ENCODE data around the gene LRRC23. TPM values are rescaled to one million over a fixed set of nuclear protein-coding genes. Genes with fewer than 3 reads are reported as not detected.

The LRRC23 gene
- polyA plus RNA-seq, 1 of the 3 experiments (the other 2 are of a cell fraction): 11.9 TPM

DNA sequence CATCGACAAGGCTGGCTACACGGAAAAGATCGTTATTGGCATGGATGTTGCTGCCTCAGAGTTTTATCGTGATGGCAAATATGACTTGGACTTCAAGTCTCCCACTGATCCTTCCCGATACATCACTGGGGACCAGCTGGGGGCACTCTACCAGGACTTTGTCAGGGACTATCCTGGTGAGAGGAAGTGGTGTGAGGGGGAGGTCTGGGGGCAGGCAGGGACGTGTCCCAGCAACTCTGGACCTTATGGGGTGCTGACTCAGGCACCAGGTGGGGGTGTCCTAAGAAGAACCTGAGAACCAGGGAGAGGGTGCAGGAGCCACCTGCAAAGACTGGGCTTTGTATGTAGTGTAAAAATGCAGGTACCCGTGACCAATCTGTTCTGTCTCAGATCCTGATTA is 15.0 kb downstream of the LRRC23 start:
- H3K4me3 ChIP-seq (ENCODE audit: low read depth in 2 of 2, low read length in 1 of 2): no peak overlapping the region
- no peak for DNase-seq
- 82% methylated on average over 7 of the region's 7 CpGs for WGBS (ENCODE audit: low lambda C conversion rate)
- no peak overlapping the region; a peak in 1 of 4 replicates for H3K27ac ChIP-seq (ENCODE audit: low read depth in 2 of 2, low read length in 1 of 2)
- peaks cover 11 to 14% of the 10 kb centered on the region in 2 experiments; a peak in 3 of 4 replicates for H3K4me1 ChIP-seq (ENCODE audit: control insufficient read depth in 1 of 2, insufficient read depth in 2 of 2, low read depth in 1 of 2, low read length in 1 of 2)
- H3K9me2 ChIP-seq: no peaks in the 10 kb centered on the region
- no peak overlapping the region for H3K4me2 ChIP-seq
- TF ChIP-seq, protein P1, sequence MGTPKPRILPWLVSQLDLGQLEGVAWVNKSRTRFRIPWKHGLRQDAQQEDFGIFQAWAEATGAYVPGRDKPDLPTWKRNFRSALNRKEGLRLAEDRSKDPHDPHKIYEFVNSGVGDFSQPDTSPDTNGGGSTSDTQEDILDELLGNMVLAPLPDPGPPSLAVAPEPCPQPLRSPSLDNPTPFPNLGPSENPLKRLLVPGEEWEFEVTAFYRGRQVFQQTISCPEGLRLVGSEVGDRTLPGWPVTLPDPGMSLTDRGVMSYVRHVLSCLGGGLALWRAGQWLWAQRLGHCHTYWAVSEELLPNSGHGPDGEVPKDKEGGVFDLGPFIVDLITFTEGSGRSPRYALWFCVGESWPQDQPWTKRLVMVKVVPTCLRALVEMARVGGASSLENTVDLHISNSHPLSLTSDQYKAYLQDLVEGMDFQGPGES (IDR thresholded peaks at IDR 0.05; ENCODE audit: low read depth, low read length): no peak
- TF ChIP-seq TEAD4 (IDR thresholded peaks at IDR 0.05; ENCODE audit: borderline replicate concordance, insufficient read depth): no peak
- TF ChIP-seq, protein P2, sequence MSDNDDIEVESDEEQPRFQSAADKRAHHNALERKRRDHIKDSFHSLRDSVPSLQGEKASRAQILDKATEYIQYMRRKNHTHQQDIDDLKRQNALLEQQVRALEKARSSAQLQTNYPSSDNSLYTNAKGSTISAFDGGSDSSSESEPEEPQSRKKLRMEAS (IDR thresholded peaks at IDR 0.05; ENCODE audit: low read depth): no peak
- no peak for TF ChIP-seq SMC3 (IDR thresholded peaks at IDR 0.05; ENCODE audit: low read depth, low read length)
- no peak for TF ChIP-seq GATA2 (CRISPR knock-in tag; IDR thresholded peaks at IDR 0.05)
- no peak for TF ChIP-seq CHD2 (IDR thresholded peaks at IDR 0.05; ENCODE audit: low read length, partially characterized antibody)
- no peak for TF ChIP-seq FOSL2 (IDR thresholded peaks at IDR 0.05; ENCODE audit: borderline replicate concordance, low read depth)
- TF ChIP-seq MXI1 (IDR thresholded peaks at IDR 0.05; ENCODE audit: low read depth, low read length): no peak
- TF ChIP-seq RXRA (IDR thresholded peaks at IDR 0.05; ENCODE audit: borderline replicate concordance, low read depth): no peak
- ChIA-PET CTCF (interaction anchor here (1.2 to 8.2 kb wide), 5 partner anchors 17 to 51 kb away, joined by 3 to 134 read pairs (median 7); partner anchors contain the start of genes C12orf57 and SPSB2), POLR2A (interaction anchor here (2.2 kb wide), 1 partner anchor 24 kb away, joined by 6 read pairs; the partner anchor contains the start of genes C12orf57 and RNU7-1)
- no peaks in the 10 kb centered on the region for H3K9me3 ChIP-seq
- no peaks in the 10 kb centered on the region for H3K27me3 ChIP-seq (ENCODE audit: insufficient read depth)
- H3F3A ChIP-seq (replicated peaks; ENCODE audit: insufficient read depth): peaks cover 5% of the 10 kb centered on the region
- peaks cover 6 to 11% of the 10 kb centered on the region in 2 experiments for H3K36me3 ChIP-seq (replicated peaks in 1 of 2; ENCODE audit: control insufficient read depth in 1 of 2, insufficient read depth in 2 of 2, low read length in 1 of 2)
- no peak overlapping the region for H3K9ac ChIP-seq
- no peak overlapping the region for H2AFZ ChIP-seq (ENCODE audit: low read depth)
- H3K79me2 ChIP-seq (ENCODE audit: insufficient read depth): peaks cover 13% of the 10 kb centered on the region; the same call in 1 of the 2 replicates
- H4K20me1 ChIP-seq (ENCODE audit: insufficient read depth): no peaks in the 10 kb centered on the region

DNA sequence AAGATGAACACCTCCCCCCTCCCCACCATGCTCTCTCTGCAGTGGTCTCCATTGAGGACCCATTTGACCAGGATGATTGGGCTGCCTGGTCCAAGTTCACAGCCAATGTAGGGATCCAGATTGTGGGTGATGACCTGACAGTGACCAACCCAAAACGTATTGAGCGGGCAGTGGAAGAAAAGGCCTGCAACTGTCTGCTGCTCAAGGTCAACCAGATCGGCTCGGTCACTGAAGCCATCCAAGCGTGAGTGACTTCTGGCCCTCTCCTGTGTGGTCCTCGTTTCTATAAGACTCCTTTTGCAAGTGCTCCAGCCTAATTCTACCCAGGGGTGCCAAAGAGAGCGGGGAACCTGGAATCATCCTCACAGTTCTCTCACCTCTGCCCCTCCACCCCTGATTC is 16.9 kb downstream of the LRRC23 start:
- Histone ChIP-seq H3K9me2 (no peaks in the 10 kb centered on the region), H3K9me3 (no peaks in the 10 kb centered on the region), H3F3A (replicated peaks; ENCODE audit: insufficient read depth) (peaks cover 25% of the 10 kb centered on the region), H3K27ac (ENCODE audit: low read depth in 2 of 2, low read length in 1 of 2) (no peak overlapping the region), H4K20me1 (ENCODE audit: insufficient read depth) (no peaks in the 10 kb centered on the region), H3K27me3 (ENCODE audit: insufficient read depth) (no peaks in the 10 kb centered on the region), H3K36me3 (replicated peaks in 1 of 2; ENCODE audit: control insufficient read depth in 1 of 2, insufficient read depth in 2 of 2, low read length in 1 of 2) (peaks cover 6 to 9% of the 10 kb centered on the region in 2 experiments), H3K4me2 (no peak overlapping the region), H3K9ac (no peak overlapping the region), H2AFZ (ENCODE audit: low read depth) (no peak overlapping the region), H3K79me2 (ENCODE audit: insufficient read depth) (peaks cover 3% of the 10 kb centered on the region; the same call in 1 of the 2 replicates), H3K4me1 (ENCODE audit: control insufficient read depth in 1 of 2, insufficient read depth in 2 of 2, low read depth in 1 of 2, low read length in 1 of 2) (peaks cover 22 to 24% of the 10 kb centered on the region in 2 experiments; a peak in 3 of 4 replicates), H3K4me3 (ENCODE audit: low read depth in 2 of 2, low read length in 1 of 2) (no peak overlapping the region)
- 89% methylated on average over 7 of the region's 7 CpGs for whole genome bisulfite sequencing (ENCODE audit: low lambda C conversion rate)
- TF ChIP-seq RFX5 (IDR thresholded peaks at IDR 0.05; ENCODE audit: low read length): no peak
- TF ChIP-seq POLR2AphosphoS5 (IDR thresholded peaks at IDR 0.05; ENCODE audit: low read depth, low read length): no peak
- no peak for TF ChIP-seq NFIC (IDR thresholded peaks at IDR 0.05; ENCODE audit: borderline replicate concordance)
- TF ChIP-seq SIN3A (IDR thresholded peaks at IDR 0.05; ENCODE audit: borderline replicate concordance, low read depth, low read length): no peak
- TF ChIP-seq MEF2A (IDR thresholded peaks at IDR 0.05; ENCODE audit: borderline replicate concordance, low read depth): no peak
- ChIA-PET CTCF (interaction anchor here (1.3 to 8.2 kb wide), 5 partner anchors 16 to 49 kb away, joined by 3 to 134 read pairs (median 5); partner anchors contain the start of genes C12orf57, RNU7-1 and SPSB2), POLR2A (interaction anchor here (0.9 to 1.4 kb wide), 4 partner anchors 9 to 40 kb away, joined by 3 to 5 read pairs (median 3); no protein-coding TSS in a partner anchor)
- no peak for DNase-seq
